NCI-H1436 (cell line): ENCODE measurements around the gene TPPP2.
"Not testable (repeated sequence)": the region's sequence is repeated elsewhere in the genome, so short reads cannot be mapped to it uniquely, and the experiment has no call there.

Experiments
- DNase-seq: peaks from one replicate; lab custom pipeline; 2025; lab: John Stamatoyannopoulos, UW

Gene TPPP2

DNA sequence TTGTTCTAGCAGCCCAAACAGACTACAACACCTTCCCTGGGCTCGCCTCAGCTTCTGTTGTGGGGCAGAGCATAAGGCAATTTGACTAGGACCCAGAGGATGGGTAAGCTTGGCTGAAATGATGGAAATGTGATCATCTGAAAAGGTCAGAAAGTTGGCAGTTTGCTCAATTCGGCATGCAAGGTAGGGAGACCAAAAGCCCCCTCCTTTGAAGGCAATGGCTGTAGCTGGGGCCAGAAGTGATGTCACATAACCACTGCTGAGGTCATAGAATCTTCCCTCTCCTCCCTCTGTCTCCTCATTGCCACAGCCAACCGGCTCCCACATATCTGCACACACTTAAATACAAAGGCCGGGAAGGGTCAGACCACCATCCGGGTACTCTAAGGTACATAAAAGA is at the start of gene TPPP2:
TPPP2 (plus strand) TSS at position 301 of the 400 bp plus-strand sequence. CDS start 365 bp downstream, outside the sequence.
- no peak for DNase-seq

DNA sequence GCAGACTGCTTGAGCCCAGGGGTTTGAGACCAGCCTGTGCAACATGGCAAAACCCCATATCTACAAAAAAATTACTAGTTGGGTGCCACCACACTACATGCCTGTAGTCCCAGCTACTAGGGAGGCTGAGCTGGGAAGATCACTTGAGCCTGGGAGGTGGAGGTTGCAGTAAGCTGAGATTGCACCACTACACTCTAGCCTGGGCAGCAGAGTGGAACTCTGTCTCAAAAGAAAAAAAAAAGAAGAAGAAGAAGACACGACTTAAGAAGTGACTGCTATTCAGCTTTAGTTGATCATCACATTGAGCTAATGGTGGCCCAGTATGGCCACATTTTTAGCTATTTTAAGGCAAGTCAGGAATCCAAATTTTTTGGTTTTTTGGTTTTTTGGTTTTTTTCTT is 49.1 kb upstream of the TPPP2 start:
- DNase-seq = no peak

DNA sequence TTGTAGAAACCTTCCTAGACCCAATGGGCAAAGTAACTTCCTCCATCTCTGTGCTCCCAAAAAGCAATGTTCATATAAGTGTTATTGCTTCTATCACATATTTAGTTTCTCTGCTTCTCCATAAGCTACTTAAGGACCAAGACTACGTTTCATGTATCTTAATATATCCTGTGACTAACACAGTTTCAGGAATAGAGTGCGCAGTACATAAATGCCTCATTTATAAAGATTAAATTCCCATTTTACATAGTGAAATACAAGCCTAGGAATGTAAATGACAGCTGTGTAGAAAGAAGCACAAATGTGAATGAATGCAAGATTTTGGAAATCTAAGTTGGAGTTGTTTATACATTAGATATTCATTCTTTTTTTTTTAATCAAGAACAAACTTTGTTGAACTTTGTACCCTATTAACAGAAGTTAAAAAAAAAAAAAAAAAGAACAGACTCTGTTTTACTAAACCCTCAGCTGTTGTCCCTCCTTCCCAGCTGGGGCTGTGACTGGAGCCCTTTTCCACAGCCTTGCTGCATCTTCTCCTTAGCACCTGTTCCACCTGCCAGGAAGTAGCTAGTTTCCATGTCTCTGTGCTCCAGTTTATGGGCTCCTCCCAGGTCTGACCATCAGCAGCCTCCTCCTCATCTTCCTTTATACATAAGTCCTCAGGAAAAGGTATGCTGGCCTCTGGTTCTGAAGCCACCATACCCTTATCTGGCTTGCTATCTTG is 47.2 kb upstream of the TPPP2 start:
- DNase-seq = no peak

DNA sequence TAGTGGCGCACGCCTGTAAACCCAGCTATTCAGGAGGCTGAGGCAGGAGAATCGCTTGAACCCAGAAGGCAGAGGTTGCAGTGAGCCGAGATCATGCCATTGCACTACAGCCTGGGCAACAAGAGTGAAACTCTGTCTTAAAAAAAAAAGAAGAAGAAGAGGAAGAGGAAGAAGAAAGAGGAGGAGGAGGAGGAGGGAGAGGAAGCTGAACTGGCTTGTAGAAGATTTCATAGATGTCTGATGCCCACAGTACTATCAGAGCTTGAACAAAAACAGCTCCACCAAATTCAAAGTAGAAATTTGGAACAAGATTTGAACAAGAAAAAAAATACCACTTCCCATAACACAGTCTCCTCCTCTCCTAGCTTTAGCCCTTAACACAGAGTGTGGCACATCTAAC is 44.4 kb upstream of the TPPP2 start:
- not testable (repeated sequence) for DNase-seq

DNA sequence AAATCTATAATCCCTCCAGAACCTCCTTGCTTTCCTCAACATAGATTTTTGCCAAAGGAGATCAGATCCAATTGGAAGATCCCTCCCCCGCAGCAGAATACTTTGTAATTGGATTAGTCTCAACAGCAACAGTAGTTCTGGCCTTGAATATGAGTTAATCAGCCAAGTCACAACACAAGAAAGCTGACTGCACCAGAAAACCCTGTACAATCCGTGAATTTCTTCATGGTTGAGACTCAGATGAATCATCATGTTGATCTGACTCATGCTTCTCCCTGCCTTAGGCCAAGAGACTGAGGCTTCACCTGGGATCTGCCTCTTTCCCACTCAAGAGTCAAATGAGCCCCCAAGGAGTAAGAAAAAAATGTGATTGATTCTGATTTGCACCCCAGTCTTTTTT is 43.2 kb upstream of the TPPP2 start:
- DNase-seq = no peak

DNA sequence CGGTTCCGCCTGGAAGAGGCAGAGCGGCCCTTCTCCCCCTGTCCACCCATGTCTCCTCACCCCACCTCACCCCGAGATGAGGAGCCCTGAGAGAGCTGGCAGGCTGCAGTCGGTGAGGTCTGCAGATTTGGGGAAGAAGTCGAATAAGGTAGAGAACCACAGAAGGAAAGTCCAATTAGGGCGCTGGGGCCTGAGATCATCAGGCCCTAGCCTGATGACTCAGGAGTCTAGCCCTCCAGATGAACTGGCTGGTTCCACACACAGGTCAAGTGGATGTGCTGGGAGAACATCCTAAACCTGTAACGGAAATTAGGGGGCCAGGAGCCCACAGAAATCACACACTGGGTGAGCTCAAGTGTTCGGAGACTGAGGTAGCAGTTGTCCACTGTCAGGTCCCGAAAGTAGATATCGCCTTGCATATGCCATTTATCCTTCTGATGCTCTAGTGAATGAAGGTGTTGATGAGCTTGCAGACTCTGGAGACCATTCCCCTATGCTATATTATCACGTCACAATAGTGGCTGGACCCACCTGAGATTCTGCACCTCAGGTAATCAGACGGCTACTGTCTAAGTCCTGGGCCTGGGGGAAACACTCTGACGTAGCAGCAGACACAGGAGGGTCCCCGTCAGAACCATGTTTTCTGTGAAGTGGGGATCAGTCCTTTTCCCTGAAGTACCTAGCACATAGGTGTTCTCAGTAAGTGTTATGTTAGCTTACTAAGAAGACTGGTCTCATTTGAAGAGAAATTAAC is 41.1 kb upstream of the TPPP2 start:
- DNase-seq = no peak

DNA sequence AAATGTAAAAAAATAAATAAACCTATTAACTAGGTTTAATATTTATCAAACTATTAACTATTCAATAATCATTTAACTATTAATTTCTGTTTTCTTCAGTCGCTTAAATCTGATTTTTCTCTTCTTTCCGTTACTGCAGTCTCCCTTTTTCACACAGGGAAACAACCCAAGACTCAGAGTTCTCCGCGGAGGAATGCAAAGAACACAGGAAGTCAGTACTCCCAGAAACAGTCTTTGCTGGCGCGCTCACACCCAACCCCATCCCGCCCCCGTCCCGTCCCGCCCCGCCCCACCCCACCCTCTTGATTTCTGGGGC is 40.6 kb upstream of the TPPP2 start:
- DNase-seq = no peak

DNA sequence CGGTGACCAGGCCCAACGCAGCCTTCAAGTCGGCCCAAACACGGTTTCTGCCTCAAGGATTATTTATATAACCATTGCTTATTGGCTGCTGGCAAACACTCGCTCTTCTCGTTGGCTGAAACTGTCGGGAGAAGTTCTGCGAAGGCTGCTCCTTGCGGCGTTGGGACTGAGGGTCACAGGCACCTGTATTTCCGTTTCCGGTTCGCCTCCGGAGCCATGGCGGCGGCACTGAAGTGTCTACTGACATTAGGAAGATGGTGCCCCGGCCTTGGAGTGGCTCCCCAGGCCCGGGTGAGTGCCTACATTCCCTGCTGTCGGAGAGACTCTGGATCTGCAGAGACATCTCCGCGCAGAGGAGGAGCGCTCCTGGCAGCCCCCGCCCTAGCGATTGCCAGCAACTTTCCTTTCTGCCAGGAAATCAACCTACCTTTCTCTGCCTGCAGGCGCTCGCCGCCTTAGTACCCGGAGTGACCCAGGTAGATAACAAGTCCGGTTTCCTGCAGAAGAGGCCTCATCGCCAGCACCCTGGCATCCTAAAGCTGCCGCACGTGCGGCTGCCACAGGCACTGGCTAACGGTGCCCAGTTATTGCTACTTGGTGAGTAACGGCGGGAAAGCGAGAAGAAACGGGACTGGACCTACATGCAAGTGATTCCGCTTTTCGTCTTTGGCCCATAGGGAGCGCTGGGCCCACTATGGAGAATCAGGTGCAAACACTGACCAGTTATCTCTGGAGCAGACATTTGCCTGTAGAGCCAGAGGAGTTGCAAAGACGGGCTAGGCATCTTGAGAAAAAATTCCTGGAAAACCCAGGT is 40.0 kb upstream of the TPPP2 start, which contains the start of gene METTL17:
METTL17 (plus strand) TSS at position 194 of the 814 bp plus-strand sequence; CDS start at position 217, 23 bp downstream.
- DNase-seq = peak; percentile 82

DNA sequence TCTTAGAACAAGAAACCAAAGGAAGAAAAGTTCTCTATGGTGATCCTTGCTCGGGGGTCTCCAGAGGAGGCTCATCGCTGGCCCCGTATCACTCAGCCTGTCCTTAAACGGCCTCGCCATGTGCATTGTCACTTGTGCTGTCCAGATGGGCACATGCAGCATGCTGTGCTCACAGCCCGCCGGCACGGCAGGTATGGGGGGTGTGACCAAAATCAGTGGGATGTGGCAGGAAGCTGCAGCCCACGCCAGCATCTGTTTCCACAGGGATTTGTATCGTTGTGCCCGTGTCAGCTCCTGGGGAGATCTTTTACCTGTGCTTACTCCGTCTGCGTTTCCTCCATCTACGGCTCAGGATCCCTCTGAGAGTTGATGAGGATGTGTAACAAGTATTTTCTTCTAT is 33.5 kb upstream of the TPPP2 start:
- DNase-seq = no peak

DNA sequence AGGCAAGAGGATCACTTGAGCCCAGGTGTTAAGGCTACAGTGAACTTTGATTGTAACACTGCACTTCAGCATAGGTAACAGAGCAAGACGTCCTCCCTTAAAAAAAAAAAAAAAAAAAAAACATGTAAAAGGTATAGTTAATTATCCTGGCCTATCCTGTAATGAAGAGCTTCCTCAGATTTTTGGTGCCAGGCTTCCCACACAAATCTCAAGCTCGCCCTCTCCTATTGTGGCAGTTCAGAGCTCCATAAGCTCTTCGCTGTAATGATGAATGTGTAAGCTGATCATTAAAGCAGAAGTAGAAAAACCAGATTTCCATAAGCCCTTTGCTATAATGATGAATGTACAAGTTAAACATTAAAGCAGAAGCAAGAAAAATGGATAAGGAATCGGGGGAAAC is 32.9 kb upstream of the TPPP2 start:
- no peak for DNase-seq

DNA sequence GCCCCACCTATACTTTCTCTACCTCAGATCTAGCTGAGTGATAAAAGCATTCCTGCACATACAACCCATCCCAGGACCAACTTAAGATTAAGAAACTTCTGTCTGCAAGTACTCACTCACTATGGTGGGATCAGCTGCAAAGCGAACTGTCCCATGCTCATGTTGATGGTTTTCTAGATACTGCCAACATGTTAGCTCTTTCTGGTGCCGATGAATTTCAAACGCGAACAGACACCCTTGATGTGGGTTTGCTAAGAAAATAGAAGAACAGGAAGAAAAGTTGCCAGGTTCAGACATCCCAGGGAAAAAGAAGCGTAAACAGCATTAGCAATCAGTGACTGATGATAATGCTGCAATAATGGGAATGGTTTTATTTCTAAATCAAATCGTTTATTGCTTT is 32.5 kb upstream of the TPPP2 start:
- DNase-seq = no peak

DNA sequence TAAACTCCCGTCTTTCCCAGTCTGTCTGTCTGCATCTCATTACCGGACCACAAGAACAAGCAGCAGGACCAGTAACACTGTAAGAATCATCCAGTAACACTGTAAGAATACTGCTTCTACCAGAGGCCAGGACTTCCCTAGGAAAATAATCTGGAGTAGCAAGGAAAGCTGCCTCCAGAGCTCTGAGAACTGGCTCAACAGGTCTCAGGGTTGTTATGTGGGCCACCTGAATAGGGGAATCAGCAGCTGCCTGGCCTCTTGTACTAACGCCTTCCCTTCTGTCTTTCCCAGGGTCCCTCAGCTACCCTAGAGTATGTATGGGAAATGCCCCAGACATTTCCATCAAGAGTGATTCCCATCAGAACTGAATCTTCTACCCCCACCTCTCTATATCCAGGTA is 31.9 kb upstream of the TPPP2 start:
- DNase-seq = no peak

DNA sequence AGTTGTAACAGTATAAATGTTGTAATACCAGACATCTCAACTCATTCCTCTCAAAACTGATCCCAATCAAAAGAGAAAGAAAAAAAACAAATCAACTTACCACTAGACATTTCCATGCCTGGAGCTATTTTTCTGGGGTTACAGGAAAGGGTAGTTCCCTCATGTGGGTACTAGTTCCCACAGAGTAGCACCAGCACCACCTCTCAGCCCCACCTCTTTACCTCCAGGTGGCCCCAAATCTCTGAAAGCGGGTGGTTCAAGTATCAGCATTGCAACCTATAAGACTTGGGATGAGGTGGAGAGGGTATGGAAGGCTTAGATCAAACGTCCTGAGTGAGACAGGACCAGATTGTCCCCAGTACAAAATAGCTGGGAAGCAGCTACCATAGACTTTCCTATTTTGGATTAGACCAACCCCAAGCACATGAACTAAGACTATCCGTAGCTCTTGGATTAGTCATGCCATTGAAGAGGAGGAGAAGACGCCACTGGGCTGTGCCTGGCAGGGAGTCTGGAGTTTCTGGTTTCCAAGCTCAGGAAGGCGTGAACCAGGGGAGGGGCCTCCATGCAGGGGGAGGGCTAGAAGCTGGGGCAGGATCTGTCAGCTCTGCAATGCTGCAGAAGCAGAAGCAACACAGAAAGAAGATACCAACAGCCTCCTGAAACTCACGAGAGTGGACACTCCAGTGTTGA is 31.2 kb upstream of the TPPP2 start, which contains the start of gene SLC39A2:
SLC39A2 (plus strand) TSS at position 620 of the 693 bp plus-strand sequence. CDS start 154 bp downstream, outside the sequence.
- no peak for DNase-seq

DNA sequence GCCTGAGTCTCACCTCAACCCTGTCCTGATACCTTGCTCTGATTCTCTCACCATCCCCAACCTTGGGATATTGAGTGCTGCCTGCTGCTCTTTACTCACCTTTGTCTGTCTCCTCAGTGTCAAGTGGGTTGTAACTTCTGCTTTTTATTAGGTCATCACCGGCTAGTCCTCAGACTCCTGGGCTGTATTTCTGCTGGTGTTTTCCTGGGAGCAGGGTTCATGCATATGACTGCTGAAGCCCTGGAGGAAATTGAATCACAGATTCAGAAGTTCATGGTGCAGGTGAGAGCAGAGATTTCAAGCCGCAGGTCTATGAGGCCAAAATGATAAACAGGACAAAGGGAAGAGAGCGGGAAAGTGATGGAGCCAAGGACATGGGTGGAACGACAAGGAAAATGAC is 30.4 kb upstream of the TPPP2 start:
- DNase-seq = no peak

DNA sequence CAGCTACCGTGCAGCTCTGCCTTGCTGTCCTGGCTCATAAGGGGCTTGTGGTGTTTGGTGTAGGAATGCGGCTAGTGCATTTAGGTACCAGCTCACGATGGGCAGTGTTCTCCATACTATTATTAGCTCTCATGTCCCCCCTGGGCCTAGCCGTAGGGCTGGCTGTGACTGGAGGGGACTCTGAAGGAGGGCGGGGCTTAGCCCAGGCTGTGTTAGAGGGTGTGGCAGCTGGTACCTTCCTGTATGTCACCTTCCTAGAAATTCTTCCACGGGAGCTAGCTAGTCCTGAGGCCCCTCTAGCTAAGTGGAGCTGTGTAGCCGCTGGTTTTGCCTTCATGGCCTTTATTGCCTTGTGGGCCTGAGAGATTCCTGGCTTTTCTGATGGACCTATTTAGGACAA is 28.8 kb upstream of the TPPP2 start:
- DNase-seq = no peak

DNA sequence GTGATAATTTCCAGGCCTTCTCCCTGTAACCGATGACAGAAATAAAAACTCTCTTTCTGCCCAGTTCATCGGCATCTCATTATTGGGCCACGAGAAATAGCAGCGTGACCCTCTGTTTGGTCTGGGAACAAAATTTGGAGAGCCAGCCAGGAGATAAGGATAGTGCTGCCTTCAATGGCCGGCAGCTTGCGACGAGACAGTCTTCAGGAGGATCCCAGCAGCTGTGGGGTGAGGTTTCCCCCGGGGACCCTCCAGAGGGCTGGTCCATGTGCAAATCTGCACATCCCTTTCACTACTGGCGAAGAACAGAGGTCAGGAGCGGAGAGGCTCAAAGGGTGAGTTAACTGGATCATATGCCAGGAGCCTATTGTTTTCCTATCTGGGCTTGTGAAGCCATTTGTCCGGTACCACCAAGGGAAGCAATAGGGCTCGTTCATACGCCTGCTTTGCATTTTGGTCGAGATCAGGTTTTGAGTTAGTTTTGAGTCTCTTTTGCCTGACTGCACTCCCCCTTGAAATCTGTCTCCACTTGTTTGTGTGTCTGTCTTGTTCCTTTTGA is 26.1 kb upstream of the TPPP2 start:
- DNase-seq = no peak

DNA sequence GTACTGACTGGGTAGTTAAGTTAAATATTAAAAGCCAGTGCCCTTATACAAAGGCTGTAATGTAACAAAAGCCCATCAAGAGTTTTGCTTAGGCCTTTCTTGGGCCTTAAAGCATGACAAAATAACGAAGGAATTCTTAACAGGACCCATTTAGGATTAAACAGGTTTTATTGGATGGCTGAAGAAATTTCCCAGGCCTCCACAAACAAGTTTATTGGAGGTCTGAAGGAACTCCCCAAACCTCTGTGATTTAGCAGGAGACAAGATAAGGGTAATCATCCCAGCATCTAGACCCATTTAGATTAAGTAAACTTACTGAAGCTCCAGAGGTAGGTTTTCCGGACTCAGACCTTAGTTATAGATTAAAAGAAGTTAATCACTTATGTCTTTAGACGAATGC is 20.3 kb upstream of the TPPP2 start:
- DNase-seq = not testable (repeated sequence)

DNA sequence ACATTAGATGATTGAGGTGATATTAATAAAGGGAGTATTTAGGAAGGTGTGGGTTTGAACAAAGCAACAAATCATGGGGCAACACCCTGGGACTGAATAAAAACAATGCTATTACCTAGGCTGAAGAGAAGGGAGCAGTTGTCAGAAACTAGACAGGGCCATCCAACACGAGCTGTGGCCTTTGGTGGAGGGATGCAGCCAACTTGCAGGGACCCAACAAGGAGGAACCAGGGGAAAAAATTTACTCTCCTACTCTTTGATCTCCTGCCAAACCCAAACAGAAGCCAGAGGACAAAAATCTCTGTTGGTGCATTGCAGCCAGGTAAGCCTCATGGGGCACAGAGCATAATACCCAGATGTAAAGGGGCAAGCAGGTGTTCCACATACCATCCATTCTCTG is 18.9 kb upstream of the TPPP2 start:
- no peak for DNase-seq

DNA sequence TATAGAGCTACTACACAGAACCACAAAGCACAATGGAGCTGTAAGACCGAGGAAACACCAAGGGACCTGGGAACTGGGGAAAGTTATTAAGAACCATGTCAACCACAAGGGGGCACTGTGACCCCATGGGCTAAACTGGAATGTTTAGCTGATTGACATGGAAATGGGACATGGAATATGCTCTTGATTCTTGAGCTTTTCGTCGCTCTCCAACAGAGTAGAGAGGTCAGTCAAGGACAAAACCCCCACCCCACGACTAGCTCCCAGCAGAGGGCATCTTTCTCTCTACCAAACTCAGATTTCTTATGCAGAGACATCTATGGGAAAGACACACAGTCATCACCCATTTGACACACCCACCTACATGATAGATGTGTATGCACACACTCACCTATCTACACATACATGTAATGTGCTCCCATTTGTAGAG is 15.2 kb upstream of the TPPP2 start:
- DNase-seq = peak; percentile 62

DNA sequence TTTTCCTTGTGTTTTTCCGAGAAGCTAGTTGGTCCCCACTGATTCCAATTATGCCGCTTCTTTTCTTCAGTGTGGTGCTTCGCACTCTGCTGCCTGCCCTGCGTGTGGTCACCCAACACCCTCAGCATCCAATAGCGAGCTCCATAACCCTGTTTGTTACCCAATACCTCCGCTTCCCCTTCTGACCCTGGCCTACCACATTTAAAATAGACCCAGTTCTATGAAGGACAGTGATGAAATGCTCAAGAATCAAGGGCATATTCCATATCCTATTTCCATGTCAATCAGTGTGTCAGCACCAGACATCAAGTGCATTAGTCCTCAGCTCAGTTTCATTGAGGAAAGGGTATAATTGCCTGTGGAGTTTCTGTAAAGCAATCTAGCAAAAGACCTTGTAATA is 14.7 kb upstream of the TPPP2 start:
- no peak for DNase-seq

DNA sequence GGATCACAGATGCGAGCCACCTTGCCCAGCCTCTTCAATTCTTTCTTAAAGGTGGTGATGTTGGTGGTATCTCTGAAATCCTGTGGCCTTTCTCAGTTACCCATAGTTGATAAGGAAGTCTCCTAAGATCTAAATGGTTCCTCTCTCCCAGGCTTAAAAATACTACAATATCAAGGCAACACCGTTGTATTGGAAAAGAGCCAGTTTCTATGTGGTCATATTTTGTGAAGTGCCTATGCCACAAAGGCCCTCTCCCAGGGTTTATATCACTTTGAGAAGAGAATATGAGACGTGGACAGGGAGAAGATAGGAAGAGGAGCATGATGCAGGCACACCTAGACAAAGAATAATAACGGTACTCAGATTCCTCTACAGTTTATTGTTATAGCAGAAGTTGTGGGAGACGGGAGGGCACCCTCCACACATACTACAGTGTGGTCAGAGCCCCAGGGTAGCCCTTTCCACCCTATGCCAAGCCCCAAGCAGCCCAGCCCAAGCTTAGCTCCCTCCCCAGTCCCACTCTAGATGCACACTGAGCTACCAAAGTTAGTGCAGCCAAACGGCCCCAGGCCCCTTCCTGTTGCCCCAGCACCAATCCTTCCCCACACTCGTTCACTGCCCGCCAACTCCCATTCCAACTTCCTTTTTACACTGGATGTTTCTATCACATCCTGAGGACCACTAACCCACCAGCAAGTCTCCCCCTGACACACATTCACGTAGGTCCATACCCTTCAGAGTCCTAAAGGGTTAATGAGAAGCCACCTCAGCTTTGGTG is 13.4 kb upstream of the TPPP2 start:
- DNase-seq = no peak
